Loucy (cell line): ENCODE data around the gene CCS.

Experiments used
- CTCF ChIP-seq: fragments of 200-600 bp; sonication (generic); conservative IDR thresholded peaks from 2 replicates; pipeline ENCODE4 v1.5.1; 2014; ENCODE audit warnings: mild to moderate bottlenecking, antibody characterized with exemption, low read length
- EZH2phosphoT487 ChIP-seq: fragments of 200-600 bp; IDR thresholded peaks from 2 replicates; pipeline ENCODE4 v1.6.1; 2018; ENCODE audit warnings: antibody characterized with exemption, mild to moderate bottlenecking, moderate library complexity, borderline replicate concordance

- TF ChIP-seq CTCF (no peak), EZH2phosphoT487 (no peak)
These were observed 38.9 kb downstream of the CCS start for GRCh38 chr11:66631883-66632282.
